Diencephalon (tissue), 1 donor: ENCODE measurements around the gene NOTCH4. TPM values are rescaled to one million over a fixed set of nuclear protein-coding genes. Genes with fewer than 3 reads are reported as not detected.

Experiments used
- small RNA-seq: library from RNA; depleted of rRNA; stranded (forward); fragments of <200 nt; gene quantifications from one replicate; pipeline ENCODE3, GENCODE V24; 2014
- total RNA-seq: library from RNA; depleted of rRNA; stranded (reverse); fragments of >200 nt; gene quantifications from one replicate; pipeline ENCODE4 v1.2.3, GENCODE V29; 2014

The NOTCH4 gene
- total RNA-seq = 8.8 TPM

GRCh38 chr6:32223258-32224235 is at the start of gene NOTCH4:
NOTCH4 (minus strand) TSS chr6:32224067; CDS start chr6:32223928, 139 bp downstream.

GRCh38 chr6:32192608-32193039 is 31.2 kb downstream of the NOTCH4 start, which contains the start of gene GPSM3:
GPSM3 (minus strand) TSS chr6:32192643; CDS start chr6:32192513, 130 bp downstream.

GRCh38 chr6:32190054-32190851 is 33.6 kb downstream of the NOTCH4 start, which contains the start of gene PBX2:
PBX2 (minus strand) TSS chr6:32190202; CDS start chr6:32189915, 287 bp downstream.

GRCh38 chr6:32184084-32184640 is 39.7 kb downstream of the NOTCH4 start, which contains the start of gene AGER:
AGER (minus strand) TSS chr6:32184253; CDS start chr6:32184222, 31 bp downstream.

DNA sequence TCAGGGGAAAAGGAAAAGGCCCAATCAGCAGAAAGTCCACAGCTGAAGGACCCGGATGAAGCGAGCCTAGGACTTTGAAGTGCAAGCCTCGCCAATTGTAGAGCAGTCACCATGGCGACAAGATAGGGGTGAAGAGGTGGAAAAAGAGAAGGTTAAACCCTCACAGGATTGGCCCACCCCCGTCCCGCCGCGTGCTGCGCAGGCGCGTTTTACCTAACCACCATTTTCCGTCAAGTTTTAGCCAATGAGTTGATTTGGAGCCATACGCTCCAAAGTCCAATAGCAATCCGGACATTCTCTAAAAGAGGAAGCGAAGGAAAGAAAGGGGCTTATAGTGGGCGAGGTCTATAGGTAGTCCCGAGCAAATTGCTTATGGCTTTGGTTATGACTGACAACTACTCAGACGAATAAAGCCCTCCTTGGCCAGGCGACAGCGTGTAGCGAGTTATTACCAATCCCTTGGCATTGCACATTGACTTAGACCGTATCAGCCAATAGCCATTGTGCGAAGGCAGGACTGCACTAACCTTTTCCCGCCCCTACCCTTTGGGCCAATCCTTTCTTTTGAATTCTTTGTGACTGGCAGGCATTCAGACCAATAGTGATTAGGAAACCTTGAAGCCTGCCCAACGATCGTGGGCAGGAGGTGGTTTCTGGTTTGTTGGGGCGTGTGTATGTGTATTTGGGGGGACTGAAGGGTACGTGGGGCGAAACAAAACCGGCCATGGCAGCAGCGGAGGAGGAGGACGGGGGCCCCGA is 45.9 kb downstream of the NOTCH4 start, which contains the start of gene RNF5:
Gene RNF5, plus strand, starts transcription at position 618 of the 759 bp plus-strand sequence. Its CDS starts 107 bp downstream, at position 725.

DNA sequence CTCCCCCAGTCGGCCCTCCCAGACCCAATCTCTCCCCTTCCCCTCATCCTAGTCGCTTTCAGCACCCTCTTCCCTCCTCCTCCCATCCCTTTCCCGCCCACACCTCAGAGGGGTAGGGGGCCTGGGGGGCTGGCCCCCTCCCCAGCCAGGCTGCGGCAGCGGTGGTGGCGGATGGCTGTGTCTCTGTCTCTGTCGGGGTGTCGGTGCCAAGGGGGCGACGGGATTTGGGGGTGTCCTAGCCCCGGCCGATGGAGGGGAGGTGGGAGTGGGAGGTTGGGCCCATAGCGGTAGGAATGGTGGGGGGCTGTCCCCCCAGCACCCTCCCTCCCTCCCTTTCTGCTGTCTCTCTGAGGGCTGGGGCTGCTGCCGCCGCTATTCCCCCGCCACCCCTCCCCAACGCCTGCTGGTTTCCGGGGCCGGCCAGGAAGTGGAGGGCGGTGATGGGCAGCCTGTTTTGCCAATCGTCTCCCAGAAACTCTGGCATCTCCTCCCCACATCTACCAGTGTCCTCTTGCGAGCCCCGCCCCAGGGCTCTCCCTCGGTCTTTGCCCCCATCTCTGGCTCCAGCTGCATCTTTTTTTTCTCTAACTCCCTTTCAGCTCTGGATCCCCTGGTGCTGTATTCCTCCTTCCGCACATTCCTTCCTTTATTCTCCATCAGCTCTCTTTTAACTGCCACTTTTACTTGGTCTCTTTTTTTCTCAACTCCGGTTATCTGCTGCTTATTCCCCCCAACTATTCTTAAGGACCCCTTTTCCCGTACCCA is 48.0 kb downstream of the NOTCH4 start, which contains the start of gene AGPAT1:
Gene AGPAT1, minus strand, starts transcription at position 374 of the 765 bp plus-strand sequence. CDS start 4,588 bp downstream, outside the sequence.

GRCh38 chr6:32164295-32164694 is 59.6 kb downstream of the NOTCH4 start, which contains the start of gene EGFL8:
EGFL8 (plus strand) TSS chr6:32164595; CDS start chr6:32166166, 1,571 bp downstream.

DNA sequence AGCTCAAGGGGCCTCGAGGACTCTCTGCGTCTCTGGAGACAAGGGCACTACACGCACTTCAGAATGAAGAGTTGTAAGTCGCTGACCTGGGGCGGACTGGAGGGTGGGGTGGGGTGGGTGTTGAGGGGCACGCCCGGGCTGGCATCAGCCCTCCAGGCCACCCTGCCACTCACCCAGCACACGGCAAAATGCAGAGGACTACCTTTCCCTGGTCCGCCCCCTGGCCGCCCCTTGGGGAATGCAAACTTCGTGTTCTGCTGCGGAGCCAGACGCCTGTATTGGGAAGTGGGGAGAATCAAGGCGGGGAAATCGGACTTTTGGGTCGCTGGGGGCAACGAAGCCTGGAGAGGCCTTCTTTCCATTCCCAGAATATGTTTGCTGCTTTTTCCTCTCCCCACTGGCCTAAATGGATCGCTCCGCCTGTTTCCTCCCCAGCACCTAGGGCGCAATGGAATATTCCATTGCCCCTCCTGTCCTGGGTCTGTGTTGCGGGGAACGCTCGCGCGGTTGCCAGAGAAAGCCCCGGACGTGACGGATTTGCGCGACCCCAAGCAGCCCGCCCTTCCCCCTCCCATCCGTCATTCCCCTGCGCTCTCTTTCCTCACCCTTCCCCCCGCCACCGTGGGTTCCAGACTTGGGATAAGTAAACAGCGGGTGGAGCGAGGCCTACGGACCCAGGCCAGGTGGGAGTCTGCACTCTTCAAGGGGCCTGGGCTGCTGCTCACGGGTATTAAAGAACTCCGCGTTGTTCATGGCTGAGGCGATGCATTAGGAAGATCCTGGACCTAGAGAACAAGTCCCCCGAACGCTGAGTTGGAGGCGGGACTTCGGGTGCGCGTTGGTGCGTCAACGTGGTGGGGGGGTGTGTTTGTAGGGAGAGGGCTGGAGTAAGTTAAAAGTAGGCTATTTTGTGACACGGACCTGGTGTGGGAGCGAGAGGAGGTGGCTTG is 70.0 kb downstream of the NOTCH4 start, which contains the start of gene PPT2:
Gene PPT2, plus strand, starts transcription at position 578 of the 950 bp plus-strand sequence. CDS start 454 bp downstream, outside the sequence.

GRCh38 chr6:32151863-32152768 is 71.8 kb downstream of the NOTCH4 start, which contains the start of gene PRRT1:
PRRT1 (minus strand) TSS chr6:32151939; CDS start chr6:32151827, 112 bp downstream.

Small RNA genes within 50 kb of the gene (small RNA-seq; reads per million reads assigned to genes)
- not detected for gene AL662884.1
- gene MIR6833 = not detected

Other genes starting within 250 kb of the NOTCH4 start
- gene C4A, start 242.0 kb downstream of the NOTCH4 start, total RNA-seq = 45.9 TPM
- gene C4B, start 209.3 kb downstream of the NOTCH4 start, total RNA-seq = 47.7 TPM
- 0.23 TPM for gene CYP21A2, start 185.7 kb downstream of the NOTCH4 start, total RNA-seq
- gene TNXB, start 114.7 kb downstream of the NOTCH4 start, total RNA-seq = 6.0 TPM
- gene ATF6B, start 95.8 kb downstream of the NOTCH4 start, total RNA-seq = 19.8 TPM
- gene FKBPL, start 93.8 kb downstream of the NOTCH4 start, total RNA-seq = 5.8 TPM
- 0.69 TPM for gene PRRT1, start 72.1 kb downstream of the NOTCH4 start, total RNA-seq
- 15.0 TPM for gene PPT2, start 69.9 kb downstream of the NOTCH4 start, total RNA-seq
- gene EGFL8, start 59.5 kb downstream of the NOTCH4 start, total RNA-seq = 7.8 TPM
- gene AGPAT1, start 48.0 kb downstream of the NOTCH4 start, total RNA-seq = 28.1 TPM
- 62.1 TPM for gene RNF5, start 45.7 kb downstream of the NOTCH4 start, total RNA-seq
- gene AGER, start 39.8 kb downstream of the NOTCH4 start, total RNA-seq = 0.92 TPM
- gene PBX2, start 33.9 kb downstream of the NOTCH4 start, total RNA-seq = 29.5 TPM
- 1.4 TPM for gene GPSM3, start 31.4 kb downstream of the NOTCH4 start, total RNA-seq
- gene TSBP1, start 147.8 kb upstream of the NOTCH4 start, total RNA-seq = not detected
- not detected for gene BTNL2, start 183.1 kb upstream of the NOTCH4 start, total RNA-seq
- 8.5 TPM for gene HLA-DRA, start 215.8 kb upstream of the NOTCH4 start, total RNA-seq